Measurements from ENCODE around the gene HMMR. TPM values are rescaled to one million over a fixed set of nuclear protein-coding genes. Genes with fewer than 3 reads are reported as not detected.

HMMR gene
- total RNA-seq, 6 experiments from 2014 or later: 16.2 to 37.0 (median 32.5) TPM

- peaks cover 17% of the 10 kb centered on the region for H3K36me3 Mint-ChIP-seq (ENCODE audit: low read depth)
- no peak overlapping the region for H3K4me3 Mint-ChIP-seq
- DNase-seq: no peak
- H3K27me3 Mint-ChIP-seq (ENCODE audit: insufficient read depth): peaks cover 4% of the 10 kb centered on the region
- no peaks in the 10 kb centered on the region for H3K9me3 Mint-ChIP-seq
- TF ChIP-seq CTCF (IDR thresholded peaks at IDR 0.05): no peak
- H3K27ac Mint-ChIP-seq: no peak overlapping the region
- peaks cover 25% of the 10 kb centered on the region for H3K4me1 Mint-ChIP-seq (ENCODE audit: low read depth)
These were observed 26.0 kb upstream of the HMMR start for GRCh38 chr5:163434401-163434866.

GRCh38 chr5:163436515-163436914 is 23.9 kb upstream of the HMMR start:
- Mint-ChIP-seq H3K4me1 (ENCODE audit: low read depth) (peaks cover 43% of the 10 kb centered on the region), H3K4me3 (peak overlapping the region; percentile 92), H3K27ac (peak overlapping the region; percentile 82), H3K36me3 (ENCODE audit: low read depth) (peaks cover 36% of the 10 kb centered on the region), H3K27me3 (ENCODE audit: insufficient read depth) (peaks cover 4% of the 10 kb centered on the region), H3K9me3 (no peaks in the 10 kb centered on the region)
- DNase-seq: no peak
- TF ChIP-seq CTCF (IDR thresholded peaks at IDR 0.05): no peak

- Mint-ChIP-seq H3K4me1 (ENCODE audit: low read depth) (peaks cover 43% of the 10 kb centered on the region), H3K27ac (peak overlapping the region; percentile 82), H3K9me3 (no peaks in the 10 kb centered on the region), H3K4me3 (peak overlapping the region; percentile 92), H3K36me3 (ENCODE audit: low read depth) (peaks cover 37% of the 10 kb centered on the region), H3K27me3 (ENCODE audit: insufficient read depth) (no peaks in the 10 kb centered on the region)
- TF ChIP-seq CTCF (IDR thresholded peaks at IDR 0.05): no peak
- DNase-seq: no peak
These were observed 23.5 kb upstream of the HMMR start for GRCh38 chr5:163437011-163437308.

GRCh38 chr5:163437309-163438182 is 22.9 kb upstream of the HMMR start, which contains the start of gene CCNG1:
CCNG1 (plus strand) TSS chr5:163437595; CDS start chr5:163439257, 1,662 bp downstream.
- 0 out of 2 replicates have a peak, but pooled peaks have one; percentile 5 for TF ChIP-seq CTCF (IDR thresholded peaks at IDR 0.05)
- Mint-ChIP-seq H3K36me3 (ENCODE audit: low read depth) (peaks cover 42% of the 10 kb centered on the region), H3K27ac (peak within 1 kb of the TSS; percentile 82), H3K9me3 (no peaks in the 10 kb centered on the region), H3K4me1 (ENCODE audit: low read depth) (peaks cover 43% of the 10 kb centered on the region), H3K27me3 (ENCODE audit: insufficient read depth) (no peaks in the 10 kb centered on the region), H3K4me3 (peak within 1 kb of the TSS; percentile 92)
- DNase-seq: peak; percentile 93

GRCh38 chr5:163439092-163439425 is 21.4 kb upstream of the HMMR start:
- no peak for TF ChIP-seq CTCF (IDR thresholded peaks at IDR 0.05)
- H3K4me1 Mint-ChIP-seq (ENCODE audit: low read depth): peaks cover 43% of the 10 kb centered on the region
- no peaks in the 10 kb centered on the region for H3K9me3 Mint-ChIP-seq
- no peaks in the 10 kb centered on the region for H3K27me3 Mint-ChIP-seq (ENCODE audit: insufficient read depth)
- H3K4me3 Mint-ChIP-seq: peak overlapping the region; percentile 92
- H3K36me3 Mint-ChIP-seq (ENCODE audit: low read depth): peaks cover 42% of the 10 kb centered on the region
- H3K27ac Mint-ChIP-seq: no peak overlapping the region; the same call in 1 of the 2 replicates
- no peak for DNase-seq

All from HFFc6 (cell line).